Osteoblast (primary cell): Measurements from ENCODE around the gene HOXD4. TPM values are rescaled to one million over a fixed set of nuclear protein-coding genes. Genes with fewer than 3 reads are reported as not detected.

Experiments
- DNase-seq: peaks from one replicate; pipeline ENCODE4 v3.0.0; 2011; ENCODE audit warnings: low spot score, mixed read lengths; ENCODE audit not compliant: insufficient read length; ENCODE audit errors: missing footprints
- H2AFZ ChIP-seq: 2 replicates; pipeline ENCODE4 v1.6.0; 2011; ENCODE audit warnings: mild to moderate bottlenecking, low read length
- H3K27ac ChIP-seq: 2 replicates; pipeline ENCODE4 v1.5.1; 2011; ENCODE audit warnings: mild to moderate bottlenecking, low read depth, low read length, moderate library complexity
- H3K27me3 ChIP-seq: 2 replicates; pipeline ENCODE4 v1.6.0; 2012; ENCODE audit warnings: mild to moderate bottlenecking, control low read depth, inconsistent platforms, low read length, moderate library complexity; ENCODE audit not compliant: insufficient read depth
- H3K36me3 ChIP-seq: 2 replicates; pipeline ENCODE4 v1.5.1; 2011; ENCODE audit warnings: mild to moderate bottlenecking, low read length, control low read depth, moderate library complexity; ENCODE audit not compliant: insufficient read depth
- H3K4me1 ChIP-seq: 2 replicates; pipeline ENCODE4 v1.5.1; 2011; ENCODE audit warnings: mild to moderate bottlenecking, low read length, control low read depth, moderate library complexity; ENCODE audit not compliant: insufficient read depth
- H3K4me2 ChIP-seq: 2 replicates; pipeline ENCODE4 v1.6.0; 2011; ENCODE audit warnings: mild to moderate bottlenecking, low read length; ENCODE audit not compliant: insufficient read depth
- H3K4me3 ChIP-seq: fragments of 200-600 bp; sonication (generic); 3 replicates; pipeline ENCODE4 v1.5.1; 2012; ENCODE audit warnings: mild to moderate bottlenecking, low read length, inconsistent platforms; ENCODE audit not compliant: insufficient read depth
- H3K79me2 ChIP-seq: 2 replicates; pipeline ENCODE4 v1.6.0; 2012; ENCODE audit warnings: mild to moderate bottlenecking, low read length, control low read depth, inconsistent platforms; ENCODE audit not compliant: insufficient read depth
- H3K9me3 ChIP-seq: 2 replicates; pipeline ENCODE4 v1.5.1; 2011; ENCODE audit warnings: low read depth, low read length, control low read depth
- H4K20me1 ChIP-seq: 2 replicates; pipeline ENCODE4 v1.6.0; 2012; ENCODE audit warnings: mild to moderate bottlenecking, low read length, control low read depth; ENCODE audit not compliant: insufficient read depth
- CTCF ChIP-seq: IDR thresholded peaks from 2 replicates; pipeline ENCODE4 v1.5.1; 2011; ENCODE audit warnings: mild to moderate bottlenecking, low read depth, low read length, moderate library complexity; ENCODE audit errors: extremely low read depth
- total RNA-seq: library from RNA; depleted of rRNA; stranded (reverse); fragments of >200 nt; gene quantifications from 2 replicates; pipeline ENCODE4 v1.2.3, GENCODE V29; 2012

The HOXD4 gene
- total RNA-seq, 1 donor = 0.36 TPM

DNA sequence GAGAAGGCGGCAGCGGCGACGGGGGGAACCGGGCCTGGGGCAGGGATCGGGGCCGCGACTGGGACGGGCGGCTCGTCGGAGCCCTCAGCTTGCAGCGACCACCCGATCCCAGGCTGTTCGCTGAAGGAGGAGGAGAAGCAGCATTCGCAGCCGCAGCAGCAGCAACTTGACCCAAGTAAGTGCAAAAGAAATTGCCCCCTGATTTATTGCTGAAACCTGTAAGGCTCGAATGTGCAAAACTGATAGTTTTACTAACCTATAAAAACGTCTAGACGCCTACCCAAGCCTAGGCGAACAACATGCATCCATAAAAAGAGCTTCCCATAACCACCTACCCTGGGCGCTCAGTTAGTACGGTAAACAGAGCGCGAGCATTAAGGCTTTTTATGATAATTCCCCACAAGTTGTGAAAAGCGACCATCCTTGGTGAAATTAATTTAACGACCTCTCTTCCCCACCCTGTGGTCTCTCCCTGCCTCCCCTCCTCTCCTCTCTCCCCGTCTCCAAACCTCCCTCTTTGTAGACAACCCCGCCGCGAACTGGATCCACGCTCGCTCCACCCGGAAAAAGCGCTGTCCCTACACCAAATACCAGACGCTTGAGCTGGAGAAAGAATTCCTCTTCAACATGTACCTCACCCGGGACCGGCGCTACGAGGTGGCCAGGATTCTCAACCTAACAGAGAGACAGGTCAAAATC, 27.8 kb upstream of the HOXD4 start:
- Histone ChIP-seq H3K27ac (no peak overlapping the region), H3K36me3 (no peaks in the 10 kb centered on the region), H4K20me1 (no peaks in the 10 kb centered on the region), H3K4me1 (peaks cover 17% of the 10 kb centered on the region), H3K4me2 (peak overlapping the region; percentile 87), H3K27me3 (peaks cover 57% of the 10 kb centered on the region), H3K4me3 (peak overlapping the region; percentile 76), H3K9me3 (no peaks in the 10 kb centered on the region), H2AFZ (peak overlapping the region; percentile 29), H3K79me2 (no peaks in the 10 kb centered on the region)
- peak; percentile 74 for DNase-seq
- TF ChIP-seq CTCF = no peak

GRCh38 chr2:176124110-176124946, 27.0 kb upstream of the HOXD4 start:
- Histone ChIP-seq H3K4me3 (no peak overlapping the region), H2AFZ (no peak overlapping the region), H3K4me1 (peaks cover 18% of the 10 kb centered on the region), H3K79me2 (no peaks in the 10 kb centered on the region), H3K27ac (no peak overlapping the region), H3K4me2 (no peak overlapping the region), H3K36me3 (no peaks in the 10 kb centered on the region), H4K20me1 (no peaks in the 10 kb centered on the region), H3K27me3 (peaks cover 51% of the 10 kb centered on the region), H3K9me3 (no peaks in the 10 kb centered on the region)
- no peak for TF ChIP-seq CTCF
- peak; percentile 61 for DNase-seq

GRCh38 chr2:176124947-176125771, 26.2 kb upstream of the HOXD4 start:
- no peaks in the 10 kb centered on the region for H3K9me3 ChIP-seq
- H3K79me2 ChIP-seq = no peaks in the 10 kb centered on the region
- H3K4me2 ChIP-seq = no peak overlapping the region
- H3K4me3 ChIP-seq = no peak overlapping the region
- no peak for TF ChIP-seq CTCF
- H3K27me3 ChIP-seq = peaks cover 43% of the 10 kb centered on the region
- no peaks in the 10 kb centered on the region for H3K36me3 ChIP-seq
- no peaks in the 10 kb centered on the region for H4K20me1 ChIP-seq
- H3K27ac ChIP-seq = no peak overlapping the region
- DNase-seq = peak; percentile 47
- H2AFZ ChIP-seq = no peak overlapping the region
- peaks cover 18% of the 10 kb centered on the region for H3K4me1 ChIP-seq
